Vagina (tissue), 2 donors: ENCODE measurements around the gene KDM6A. TPM values are rescaled to one million over a fixed set of nuclear protein-coding genes. Genes with fewer than 3 reads are reported as not detected.

Experiments used
- DNase-seq, 2 donors: peaks; one replicate each; pipeline ENCODE4 v3.0.0-alpha.2; 2017; ENCODE audit errors: extremely low spot score in 2 of 2
- H3K27ac ChIP-seq: fragments of 200-600 bp; sonication (generic); one replicate; pipeline ENCODE4 v1.5.1; 2019
- H3K27me3 ChIP-seq: fragments of 200-600 bp; sonication (generic); one replicate; pipeline ENCODE4 v1.5.1; 2019
- H3K36me3 ChIP-seq, 2 donors: fragments of 200-600 bp; sonication (generic); one replicate each; pipeline ENCODE4 v1.5.1; 2017 to 2019
- H3K4me1 ChIP-seq: fragments of 200-600 bp; sonication (generic); one replicate; pipeline ENCODE4 v1.5.1; 2019
- H3K4me3 ChIP-seq, 2 donors: fragments of 200-600 bp; sonication (generic); 1 replicate in 1 of 2; 2 replicates in 1 of 2; pipeline ENCODE4 v1.5.1; 2016 to 2019
- H3K9me3 ChIP-seq: fragments of 200-600 bp; sonication (generic); one replicate; pipeline ENCODE4 v1.5.1; 2019
- POLR2A ChIP-seq, 2 donors: fragments of 450-650 bp; IDR thresholded peaks; one replicate each; pipeline ENCODE4 v1.6.1; 2017; ENCODE audit warnings: antibody characterized with exemption in 2 of 2, mild to moderate bottlenecking in 2 of 2, moderate library complexity in 2 of 2
- POLR2AphosphoS5 ChIP-seq, 2 donors: sonication (generic); formaldehyde crosslinking; IDR thresholded peaks; one replicate each; pipeline ENCODE4 v1.9.0; 2017; ENCODE audit warnings: antibody characterized with exemption in 2 of 2, mild to moderate bottlenecking in 2 of 2, low read depth in 1 of 2; ENCODE audit not compliant: insufficient read depth in 1 of 2
- intact Hi-C: fragments of 100-400 bp; cut with DNase I; formaldehyde crosslinking; loops from one replicate; pipeline ENCODE4 v1.15.1; 2023
- total RNA-seq: library from RNA; depleted of rRNA; stranded (reverse); fragments of >200 nt; gene quantifications from one replicate; pipeline ENCODE4 v1.2.3, GENCODE V29; 2016
- TF ChIP-seq, protein P1 (sequence below), 3 experiments: fragments of 450-650 bp in 2 of 3; fragments of 200-600 bp in 1 of 3; sonication (generic) in 1 of 3; IDR thresholded peaks; one replicate each; pipeline ENCODE4 v1.5.1; 2017 to 2019; ENCODE audit warnings: antibody characterized with exemption in 3 of 3, mild to moderate bottlenecking in 2 of 3, moderate library complexity in 2 of 3

Gene KDM6A
- total RNA-seq, 1 donor from 2014 or later, result 44.2 TPM

- Histone ChIP-seq H3K4me1 (peaks cover 38% of the 10 kb centered on the region), H3K36me3 (no peaks in the 10 kb centered on the region), H3K4me3 (no peak overlapping the region), H3K9me3 (no peaks in the 10 kb centered on the region), H3K27ac (no peak overlapping the region), H3K27me3 (no peaks in the 10 kb centered on the region)
- TF ChIP-seq POLR2A (IDR thresholded peaks at IDR 0.05) (no peak), POLR2AphosphoS5 (IDR thresholded peaks at IDR 0.05; ENCODE audit: insufficient read depth in 1 of 2, low read depth in 1 of 2) (no peak)
- TF ChIP-seq, protein P1, sequence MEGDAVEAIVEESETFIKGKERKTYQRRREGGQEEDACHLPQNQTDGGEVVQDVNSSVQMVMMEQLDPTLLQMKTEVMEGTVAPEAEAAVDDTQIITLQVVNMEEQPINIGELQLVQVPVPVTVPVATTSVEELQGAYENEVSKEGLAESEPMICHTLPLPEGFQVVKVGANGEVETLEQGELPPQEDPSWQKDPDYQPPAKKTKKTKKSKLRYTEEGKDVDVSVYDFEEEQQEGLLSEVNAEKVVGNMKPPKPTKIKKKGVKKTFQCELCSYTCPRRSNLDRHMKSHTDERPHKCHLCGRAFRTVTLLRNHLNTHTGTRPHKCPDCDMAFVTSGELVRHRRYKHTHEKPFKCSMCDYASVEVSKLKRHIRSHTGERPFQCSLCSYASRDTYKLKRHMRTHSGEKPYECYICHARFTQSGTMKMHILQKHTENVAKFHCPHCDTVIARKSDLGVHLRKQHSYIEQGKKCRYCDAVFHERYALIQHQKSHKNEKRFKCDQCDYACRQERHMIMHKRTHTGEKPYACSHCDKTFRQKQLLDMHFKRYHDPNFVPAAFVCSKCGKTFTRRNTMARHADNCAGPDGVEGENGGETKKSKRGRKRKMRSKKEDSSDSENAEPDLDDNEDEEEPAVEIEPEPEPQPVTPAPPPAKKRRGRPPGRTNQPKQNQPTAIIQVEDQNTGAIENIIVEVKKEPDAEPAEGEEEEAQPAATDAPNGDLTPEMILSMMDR (IDR thresholded peaks at IDR 0.05), result no peak
- intact Hi-C loops, result no loop called here
- DNase-seq, result no peak
Observed at GRCh38 chrX:44958480-44958879, 85.5 kb downstream of the KDM6A start.

GRCh38 chrX:44961817-44962607, 89.0 kb downstream of the KDM6A start:
- Histone ChIP-seq H3K36me3 (peaks cover 0 to 5% of the 10 kb centered on the region in 2 donors), H3K27ac (no peak overlapping the region), H3K27me3 (no peaks in the 10 kb centered on the region), H3K9me3 (no peaks in the 10 kb centered on the region), H3K4me1 (peaks cover 21% of the 10 kb centered on the region), H3K4me3 (no peak overlapping the region)
- intact Hi-C loops, result no loop called here
- DNase-seq, result no peak
- TF ChIP-seq, protein P1 (IDR thresholded peaks at IDR 0.05), result no peak
- TF ChIP-seq POLR2AphosphoS5 (IDR thresholded peaks at IDR 0.05; ENCODE audit: insufficient read depth in 1 of 2, low read depth in 1 of 2), result no peak
- TF ChIP-seq POLR2A (IDR thresholded peaks at IDR 0.05), result no peak

DNA sequence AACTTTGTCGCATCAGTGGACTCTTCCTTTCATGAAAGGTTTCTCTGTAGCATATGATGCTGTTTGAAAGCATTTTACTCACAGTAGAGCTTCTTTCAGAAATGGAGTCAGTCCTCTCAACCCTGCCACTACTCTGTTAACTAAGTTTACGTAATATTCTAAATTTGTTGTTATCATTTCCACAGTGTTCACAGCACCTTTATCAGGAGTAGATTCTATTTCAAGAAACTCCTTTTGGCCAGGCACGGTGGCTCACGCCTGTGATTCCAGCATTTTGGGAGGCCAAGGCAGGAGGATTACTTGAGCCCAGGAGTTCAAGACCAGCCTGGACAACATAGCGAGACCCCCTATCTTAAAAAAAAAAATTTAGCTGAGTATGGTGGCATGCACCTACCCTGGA, 90.0 kb downstream of the KDM6A start:
- no peak for TF ChIP-seq POLR2A (IDR thresholded peaks at IDR 0.05)
- TF ChIP-seq POLR2AphosphoS5 (IDR thresholded peaks at IDR 0.05; ENCODE audit: insufficient read depth in 1 of 2, low read depth in 1 of 2), result no peak
- TF ChIP-seq, protein P1 (IDR thresholded peaks at IDR 0.05), result no peak
- no peak overlapping the region for H3K27ac ChIP-seq
- peaks cover 30% of the 10 kb centered on the region for H3K4me1 ChIP-seq
- H3K27me3 ChIP-seq, result no peaks in the 10 kb centered on the region
- intact Hi-C loops, result no loop called here
- no peak overlapping the region for H3K4me3 ChIP-seq
- no peaks in the 10 kb centered on the region for H3K9me3 ChIP-seq
- no peak for DNase-seq
- peaks cover 0 to 5% of the 10 kb centered on the region in 2 donors for H3K36me3 ChIP-seq

DNA sequence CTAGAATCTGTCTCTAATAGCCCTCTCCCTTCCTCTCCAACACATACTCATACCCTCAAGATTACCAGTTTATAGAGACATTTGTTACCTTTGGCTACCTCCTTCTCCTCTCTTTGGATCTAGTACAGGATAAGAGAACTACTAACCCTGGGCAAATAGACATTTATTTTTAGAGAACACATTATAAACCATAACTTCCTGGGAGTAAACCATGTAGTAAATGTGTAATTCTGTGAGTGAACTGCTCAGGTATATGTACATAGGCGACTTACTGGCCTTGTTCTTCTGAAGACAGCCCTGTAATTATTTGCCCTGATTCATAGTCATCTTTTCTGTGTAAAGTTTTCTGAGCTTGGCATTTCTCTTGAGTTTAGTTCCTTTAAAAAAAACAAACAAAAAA, 94.2 kb downstream of the KDM6A start:
- H3K4me1 ChIP-seq, result peaks cover 12% of the 10 kb centered on the region
- intact Hi-C loops, result no loop called here

More for the DNA sequence above, 94.2 kb downstream of the KDM6A start:
- no peak for DNase-seq
- Histone ChIP-seq H3K36me3 (peaks cover 0 to 5% of the 10 kb centered on the region in 2 donors), H3K4me3 (no peak overlapping the region), H3K27ac (no peak overlapping the region), H3K27me3 (no peaks in the 10 kb centered on the region), H3K9me3 (no peaks in the 10 kb centered on the region)
- TF ChIP-seq POLR2A (IDR thresholded peaks at IDR 0.05) (no peak), POLR2AphosphoS5 (IDR thresholded peaks at IDR 0.05; ENCODE audit: insufficient read depth in 1 of 2, low read depth in 1 of 2) (no peak)
- TF ChIP-seq, protein P1 (IDR thresholded peaks at IDR 0.05), result no peak
